Measurements from ENCODE around the gene TSPEAR. TPM values are rescaled to one million over a fixed set of nuclear protein-coding genes. Genes with fewer than 3 reads are reported as not detected.

The TSPEAR gene
- total RNA-seq, 1 donor from 2014 or later: not detected

DNA sequence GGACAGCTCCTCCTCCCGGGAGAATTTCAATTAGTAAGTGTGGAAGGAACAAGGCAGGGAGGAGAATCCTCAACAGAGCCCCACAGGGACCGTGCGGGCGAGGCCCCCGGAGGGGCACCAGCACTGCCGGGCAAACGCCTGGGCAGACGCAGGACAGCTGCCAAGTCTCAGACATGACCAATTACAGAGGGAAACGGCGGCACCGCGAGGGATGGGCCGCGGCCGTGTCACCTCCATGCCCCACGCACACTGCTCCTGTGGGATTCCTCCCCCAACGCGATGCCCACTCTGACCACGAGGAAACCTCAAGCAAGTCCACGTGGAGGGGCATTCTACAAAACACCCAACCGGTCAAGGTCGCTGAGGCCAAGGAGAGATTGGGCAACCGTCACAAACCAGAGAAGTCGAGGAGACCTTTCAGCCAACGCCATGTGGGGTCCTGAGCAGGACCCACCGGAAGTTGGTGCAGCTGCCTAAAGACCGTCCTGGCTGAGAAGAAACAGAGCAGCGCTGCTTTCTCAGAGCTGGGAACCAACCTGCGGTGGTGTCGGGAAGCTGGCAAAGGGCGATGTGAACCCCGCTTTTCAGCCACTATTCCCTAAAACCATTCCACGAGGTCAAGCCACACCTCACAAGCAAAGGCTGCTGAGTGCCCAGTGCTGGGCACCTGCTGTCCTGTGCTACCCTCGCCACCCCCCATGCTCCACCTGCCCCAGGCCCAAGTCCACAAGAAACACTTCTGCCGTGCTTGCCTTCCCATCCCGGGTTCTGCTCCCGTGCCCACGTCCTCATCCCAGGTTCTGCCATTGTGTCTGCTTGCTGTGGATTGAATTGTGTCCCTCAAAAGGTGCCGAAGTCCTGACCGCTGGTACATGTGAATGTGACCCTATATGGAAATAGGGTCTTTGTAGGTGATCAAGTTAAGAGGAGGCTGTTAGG lies 139.3 kb downstream of the TSPEAR start:
- Mint-ChIP-seq H3K36me3 (ENCODE audit: unreplicated experiment) (peaks cover 36% of the 10 kb centered on the region), H3K4me1 (ENCODE audit: low read depth, unreplicated experiment) (no peaks in the 10 kb centered on the region), H3K9me3 (ENCODE audit: unreplicated experiment) (peaks cover 29% of the 10 kb centered on the region), H3K4me3 (ENCODE audit: unreplicated experiment) (no peak overlapping the region), H3K27me3 (ENCODE audit: unreplicated experiment) (peaks cover 8% of the 10 kb centered on the region), H3K27ac (ENCODE audit: unreplicated experiment) (no peak overlapping the region)
- DNase-seq: no peak
- TF ChIP-seq, protein P1, sequence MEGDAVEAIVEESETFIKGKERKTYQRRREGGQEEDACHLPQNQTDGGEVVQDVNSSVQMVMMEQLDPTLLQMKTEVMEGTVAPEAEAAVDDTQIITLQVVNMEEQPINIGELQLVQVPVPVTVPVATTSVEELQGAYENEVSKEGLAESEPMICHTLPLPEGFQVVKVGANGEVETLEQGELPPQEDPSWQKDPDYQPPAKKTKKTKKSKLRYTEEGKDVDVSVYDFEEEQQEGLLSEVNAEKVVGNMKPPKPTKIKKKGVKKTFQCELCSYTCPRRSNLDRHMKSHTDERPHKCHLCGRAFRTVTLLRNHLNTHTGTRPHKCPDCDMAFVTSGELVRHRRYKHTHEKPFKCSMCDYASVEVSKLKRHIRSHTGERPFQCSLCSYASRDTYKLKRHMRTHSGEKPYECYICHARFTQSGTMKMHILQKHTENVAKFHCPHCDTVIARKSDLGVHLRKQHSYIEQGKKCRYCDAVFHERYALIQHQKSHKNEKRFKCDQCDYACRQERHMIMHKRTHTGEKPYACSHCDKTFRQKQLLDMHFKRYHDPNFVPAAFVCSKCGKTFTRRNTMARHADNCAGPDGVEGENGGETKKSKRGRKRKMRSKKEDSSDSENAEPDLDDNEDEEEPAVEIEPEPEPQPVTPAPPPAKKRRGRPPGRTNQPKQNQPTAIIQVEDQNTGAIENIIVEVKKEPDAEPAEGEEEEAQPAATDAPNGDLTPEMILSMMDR (IDR thresholded peaks at IDR 0.05; ENCODE audit: partially characterized antibody, unreplicated experiment): no peak

DNA sequence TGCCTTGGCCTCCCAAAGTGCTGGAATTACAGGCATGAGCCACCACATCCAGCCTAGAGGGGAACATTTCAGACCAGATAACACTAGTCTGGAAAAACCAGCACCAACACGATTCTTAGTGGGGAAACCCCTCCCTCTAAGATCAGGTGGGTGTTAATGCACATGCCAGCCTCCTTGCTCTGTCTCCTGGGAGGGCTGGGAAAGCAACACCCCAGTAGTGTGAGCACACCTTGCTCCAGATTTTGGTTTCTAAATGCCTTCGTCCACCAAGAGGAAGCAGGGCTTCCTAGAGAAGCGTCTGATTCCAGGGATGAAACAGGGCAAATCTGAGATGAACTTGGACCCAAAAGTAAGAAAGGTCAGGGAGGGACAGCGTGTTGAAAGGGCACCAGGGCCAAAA lies 140.1 kb downstream of the TSPEAR start:
- peaks cover 28% of the 10 kb centered on the region for H3K36me3 Mint-ChIP-seq (ENCODE audit: unreplicated experiment)
- peaks cover 10% of the 10 kb centered on the region for H3K27me3 Mint-ChIP-seq (ENCODE audit: unreplicated experiment)
- no peak for DNase-seq
- H3K27ac Mint-ChIP-seq (ENCODE audit: unreplicated experiment): no peak overlapping the region
- H3K9me3 Mint-ChIP-seq (ENCODE audit: unreplicated experiment): peaks cover 29% of the 10 kb centered on the region
- H3K4me1 Mint-ChIP-seq (ENCODE audit: low read depth, unreplicated experiment): no peaks in the 10 kb centered on the region
- H3K4me3 Mint-ChIP-seq (ENCODE audit: unreplicated experiment): no peak overlapping the region
- TF ChIP-seq, protein P1 (IDR thresholded peaks at IDR 0.05; ENCODE audit: partially characterized antibody, unreplicated experiment): no peak

DNA sequence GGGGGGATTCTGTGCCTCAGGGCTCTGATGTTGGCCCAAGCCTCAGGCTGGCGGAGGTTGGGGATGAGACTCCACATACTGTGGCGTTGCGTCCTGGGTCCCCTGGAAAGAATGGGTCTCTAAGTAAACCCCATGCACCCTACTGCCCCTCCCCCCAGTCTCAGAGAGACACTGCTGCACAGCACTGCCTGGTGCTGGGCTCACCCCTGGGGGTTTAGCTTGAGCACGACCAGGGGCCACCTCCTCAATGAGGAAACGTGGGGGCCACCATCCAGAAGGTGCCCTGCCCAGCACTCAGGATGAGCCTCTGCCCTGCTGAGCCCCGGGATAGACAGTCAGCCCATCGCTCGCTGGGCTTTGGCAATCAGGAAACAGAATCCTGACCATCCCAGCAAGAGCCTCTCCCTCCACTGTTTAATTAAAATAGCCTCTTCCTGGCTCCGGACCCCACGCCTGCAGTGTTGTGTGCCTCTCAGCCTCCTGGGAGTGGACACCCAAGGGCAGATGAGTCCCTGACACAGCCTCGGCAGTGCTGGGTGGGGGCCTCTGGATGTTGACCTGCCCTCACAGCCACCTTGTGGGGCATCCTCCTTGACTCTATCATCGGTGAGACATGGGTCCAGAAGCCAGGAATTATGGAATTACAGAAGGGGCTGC lies 141.4 kb downstream of the TSPEAR start:
- no peak for DNase-seq
- Mint-ChIP-seq H3K27ac (ENCODE audit: unreplicated experiment) (no peak overlapping the region), H3K27me3 (ENCODE audit: unreplicated experiment) (peaks cover 10% of the 10 kb centered on the region)

DNA sequence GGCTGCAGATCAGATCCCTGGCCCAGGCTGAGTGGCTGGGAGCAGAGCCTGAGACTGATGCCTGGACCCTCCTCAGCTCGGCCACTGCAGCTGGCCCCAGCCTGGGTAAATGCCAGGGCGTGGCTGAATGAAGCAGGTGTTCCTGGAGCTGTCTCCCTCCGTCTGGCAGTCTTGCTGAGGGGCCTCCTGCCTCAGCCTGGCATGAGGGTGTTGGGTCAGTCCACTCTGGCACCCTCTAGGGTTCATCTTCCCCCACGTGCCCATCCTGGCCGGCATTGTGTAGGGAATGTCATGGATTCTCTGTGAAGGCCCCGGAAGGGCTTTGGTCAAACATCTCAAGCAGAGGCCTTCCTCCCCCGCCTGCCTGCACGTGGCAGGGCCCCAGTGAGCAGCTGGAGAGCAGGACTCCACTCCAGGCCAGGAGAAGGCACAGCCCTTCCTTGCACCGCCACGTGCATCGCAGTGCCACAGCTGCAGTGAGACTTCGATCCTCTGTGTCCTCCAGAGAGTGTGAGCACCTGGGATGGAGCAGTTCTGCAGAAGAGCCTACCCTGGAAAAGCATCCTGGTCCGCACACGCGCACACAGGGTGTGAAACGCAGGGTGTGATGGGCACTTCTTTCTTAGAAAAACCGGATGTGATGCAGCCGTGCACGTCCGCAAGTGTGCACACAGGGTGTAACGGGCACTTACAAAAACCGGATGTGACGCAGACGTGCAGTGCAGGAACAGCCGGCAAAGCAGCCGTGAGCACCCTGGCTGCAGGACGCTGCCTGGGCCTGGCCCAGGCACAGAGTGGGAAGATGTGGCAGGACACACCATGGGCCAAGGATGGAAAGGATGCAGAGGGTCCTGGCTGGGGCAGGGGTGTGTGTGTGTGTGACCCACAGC lies 142.5 kb downstream of the TSPEAR start:
- Mint-ChIP-seq H3K4me1 (ENCODE audit: low read depth, unreplicated experiment) (no peaks in the 10 kb centered on the region), H3K27me3 (ENCODE audit: unreplicated experiment) (peaks cover 7% of the 10 kb centered on the region), H3K4me3 (ENCODE audit: unreplicated experiment) (no peak overlapping the region), H3K36me3 (ENCODE audit: unreplicated experiment) (peaks cover 17% of the 10 kb centered on the region), H3K9me3 (ENCODE audit: unreplicated experiment) (peaks cover 17% of the 10 kb centered on the region), H3K27ac (ENCODE audit: unreplicated experiment) (no peak overlapping the region)
- TF ChIP-seq, protein P1 (IDR thresholded peaks at IDR 0.05; ENCODE audit: partially characterized antibody, unreplicated experiment): no peak
- no peak for DNase-seq

More for the DNA sequence above, 141.4 kb downstream of the TSPEAR start:
- H3K9me3 Mint-ChIP-seq (ENCODE audit: unreplicated experiment): peaks cover 21% of the 10 kb centered on the region
- peaks cover 17% of the 10 kb centered on the region for H3K36me3 Mint-ChIP-seq (ENCODE audit: unreplicated experiment)
- H3K4me1 Mint-ChIP-seq (ENCODE audit: low read depth, unreplicated experiment): no peaks in the 10 kb centered on the region
- TF ChIP-seq, protein P1 (IDR thresholded peaks at IDR 0.05; ENCODE audit: partially characterized antibody, unreplicated experiment): no peak
- no peak overlapping the region for H3K4me3 Mint-ChIP-seq (ENCODE audit: unreplicated experiment)
